Measurements from ENCODE around the gene CNTROB. TPM values are rescaled to one million over a fixed set of nuclear protein-coding genes. Genes with fewer than 3 reads are reported as not detected.

The CNTROB gene
- total RNA-seq, 1 donor from 2014 or later: 44.9 TPM

DNA sequence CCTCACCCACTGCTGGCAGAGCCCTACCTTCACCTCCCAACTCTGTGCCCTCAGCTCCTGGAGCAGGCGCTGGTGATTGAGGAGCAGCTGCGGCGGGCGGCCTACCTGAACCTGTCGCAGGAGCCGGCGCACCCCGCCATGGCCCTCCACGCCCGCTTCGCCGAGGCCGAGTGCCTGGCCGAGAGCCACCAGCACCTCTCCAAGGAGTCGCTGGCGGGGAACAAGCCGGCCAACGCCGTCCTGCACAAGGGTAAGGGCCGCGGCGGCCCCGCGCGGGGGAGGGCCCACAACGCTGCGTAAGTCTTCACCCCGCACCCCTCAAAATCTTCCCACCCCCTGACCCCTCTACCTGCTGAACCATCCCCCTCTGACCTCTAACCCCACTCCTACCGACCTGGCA, 22.9 kb upstream of the CNTROB start:
- TF ChIP-seq CTCF (conservative IDR thresholded peaks at IDR 0.05; ENCODE audit: low read depth, low read length): no peak
- no peak for DNase-seq (ENCODE audit: low read depth)
- no peak overlapping the region for H3K4me3 ChIP-seq (ENCODE audit: low read depth, low read length)

DNA sequence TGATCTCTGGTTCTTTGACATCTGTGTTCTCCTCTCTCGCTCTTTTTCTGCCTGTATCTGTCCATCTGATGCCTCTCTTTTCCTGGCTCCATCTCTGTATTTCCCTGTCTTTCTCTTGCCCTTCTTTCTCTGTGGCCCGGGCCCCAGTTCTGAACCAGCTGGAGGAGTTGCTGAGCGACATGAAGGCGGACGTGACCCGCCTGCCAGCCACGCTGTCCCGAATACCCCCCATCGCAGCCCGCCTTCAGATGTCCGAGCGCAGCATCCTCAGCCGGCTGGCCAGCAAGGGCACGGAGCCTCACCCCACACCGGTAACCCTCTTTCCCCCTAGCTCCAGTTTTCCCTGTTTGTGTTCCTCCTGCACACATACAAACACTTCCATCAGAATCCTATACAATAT, 21.7 kb upstream of the CNTROB start:
- no peak for DNase-seq (ENCODE audit: low read depth)
- no peak for TF ChIP-seq CTCF (conservative IDR thresholded peaks at IDR 0.05; ENCODE audit: low read depth, low read length)
- H3K4me3 ChIP-seq (ENCODE audit: low read depth, low read length): no peak overlapping the region

DNA sequence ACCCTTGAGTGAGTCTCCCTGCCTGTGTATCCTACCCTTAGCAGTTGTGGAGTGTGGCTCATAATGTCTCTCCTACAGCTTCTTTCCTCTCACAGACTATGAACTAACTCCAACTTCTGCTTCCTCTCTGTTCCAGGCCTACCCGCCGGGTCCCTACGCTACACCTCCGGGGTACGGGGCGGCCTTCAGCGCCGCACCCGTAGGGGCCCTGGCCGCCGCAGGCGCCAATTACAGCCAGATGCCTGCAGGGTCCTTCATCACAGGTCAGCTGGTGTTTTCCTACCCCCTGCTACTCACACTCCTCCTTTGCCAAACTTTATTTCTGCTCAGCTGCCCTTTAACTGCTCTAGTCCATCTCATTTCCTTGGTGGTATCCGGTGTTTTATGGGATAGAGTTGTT, 21.3 kb upstream of the CNTROB start:
- TF ChIP-seq CTCF (conservative IDR thresholded peaks at IDR 0.05; ENCODE audit: low read depth, low read length): no peak
- no peak for DNase-seq (ENCODE audit: low read depth)
- H3K4me3 ChIP-seq (ENCODE audit: low read depth, low read length): no peak overlapping the region

GRCh38 chr17:7911116-7911515, 20.9 kb upstream of the CNTROB start:
- no peak for TF ChIP-seq CTCF (conservative IDR thresholded peaks at IDR 0.05; ENCODE audit: low read depth, low read length)
- DNase-seq (ENCODE audit: low read depth): no peak

GRCh38 chr17:7912927-7913524, 19.0 kb upstream of the CNTROB start:
- DNase-seq (ENCODE audit: low read depth): no peak
- peak; percentile 93 for TF ChIP-seq CTCF (conservative IDR thresholded peaks at IDR 0.05; ENCODE audit: low read depth, low read length)
- H3K4me3 ChIP-seq (ENCODE audit: low read depth, low read length): no peak overlapping the region

More at GRCh38 chr17:7911116-7911515, 20.9 kb upstream of the CNTROB start:
- H3K4me3 ChIP-seq (ENCODE audit: low read depth, low read length): no peak overlapping the region

DNA sequence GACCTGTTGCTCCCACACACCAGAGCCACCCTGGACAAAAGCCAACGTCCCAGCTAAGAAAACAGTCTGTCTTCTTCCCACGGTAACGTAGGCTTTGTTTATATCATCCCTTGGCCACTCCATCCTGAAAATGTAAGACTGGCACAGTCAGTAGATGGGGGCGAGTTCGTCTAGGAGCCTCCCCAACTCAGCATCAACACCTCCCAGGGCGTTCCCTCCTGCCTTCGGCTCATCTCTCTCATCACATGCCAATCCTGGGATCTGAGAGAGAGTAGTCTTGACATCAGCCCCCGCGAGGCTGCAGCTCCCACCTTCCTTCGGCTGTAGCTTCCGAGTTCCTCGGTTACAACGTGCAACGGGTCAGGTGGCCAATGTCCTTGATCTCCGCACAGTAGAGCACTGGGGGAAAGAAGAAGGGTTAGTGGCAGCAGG, 16.8 kb upstream of the CNTROB start:
- no peak for TF ChIP-seq CTCF (conservative IDR thresholded peaks at IDR 0.05; ENCODE audit: low read depth, low read length)
- DNase-seq (ENCODE audit: low read depth): no peak
- H3K4me3 ChIP-seq (ENCODE audit: low read depth, low read length): peak overlapping the region; percentile 65
